ENCODE results near the gene APEH.

- TF ChIP-seq ATF3 (IDR thresholded peaks at IDR 0.05) (no peak), ATF3 (CRISPR knock-in tag; conservative IDR thresholded peaks at IDR 0.05) (no peak), PREB (CRISPR knock-in tag; IDR thresholded peaks at IDR 0.05) (no peak), POLR2AphosphoS5 (IDR thresholded peaks at IDR 0.05; ENCODE audit: control insufficient read depth, insufficient read depth, low read depth, low read length) (no peak), BACH1 (tag; IDR thresholded peaks at IDR 0.05) (no peak), ZNF518B (CRISPR knock-in tag; IDR thresholded peaks at IDR 0.05) (no peak), ZKSCAN8 (CRISPR knock-in tag; IDR thresholded peaks at IDR 0.05) (no peak), RBM39 (optimal IDR thresholded peaks at IDR 0.05; ENCODE audit: low read depth, low read length) (no peak), FOXK1 (CRISPR knock-in tag; IDR thresholded peaks at IDR 0.05; ENCODE audit: borderline replicate concordance) (no peak), ZNF124 (CRISPR knock-in tag; IDR thresholded peaks at IDR 0.05) (no peak)
These were observed 17.5 kb upstream of the APEH start for GRCh38 chr3:49656541-49657112.
